Body of pancreas (tissue), 4 donors: ENCODE results near the gene PCDHB16.

Experiments
- POLR2A ChIP-seq, 3 donors: fragments of 450-650 bp; IDR thresholded peaks; one replicate each; pipeline ENCODE4 v1.6.1; 2016; ENCODE audit warnings: antibody characterized with exemption in 3 of 3, mild to moderate bottlenecking in 2 of 3
- TF ChIP-seq, protein P1 (sequence below), 7 experiments: fragments of 450-650 bp in 4 of 7; fragments of 200-600 bp in 3 of 7; sonication (generic) in 3 of 7; IDR thresholded peaks; one replicate each; pipeline ENCODE4 v1.5.1; 2016 to 2019; ENCODE audit warnings: antibody characterized with exemption in 7 of 7

GRCh38 chr5:141208478-141208877 is 26.3 kb downstream of the PCDHB16 start, which contains the start of gene PCDHB12:
- TF ChIP-seq, protein P1, sequence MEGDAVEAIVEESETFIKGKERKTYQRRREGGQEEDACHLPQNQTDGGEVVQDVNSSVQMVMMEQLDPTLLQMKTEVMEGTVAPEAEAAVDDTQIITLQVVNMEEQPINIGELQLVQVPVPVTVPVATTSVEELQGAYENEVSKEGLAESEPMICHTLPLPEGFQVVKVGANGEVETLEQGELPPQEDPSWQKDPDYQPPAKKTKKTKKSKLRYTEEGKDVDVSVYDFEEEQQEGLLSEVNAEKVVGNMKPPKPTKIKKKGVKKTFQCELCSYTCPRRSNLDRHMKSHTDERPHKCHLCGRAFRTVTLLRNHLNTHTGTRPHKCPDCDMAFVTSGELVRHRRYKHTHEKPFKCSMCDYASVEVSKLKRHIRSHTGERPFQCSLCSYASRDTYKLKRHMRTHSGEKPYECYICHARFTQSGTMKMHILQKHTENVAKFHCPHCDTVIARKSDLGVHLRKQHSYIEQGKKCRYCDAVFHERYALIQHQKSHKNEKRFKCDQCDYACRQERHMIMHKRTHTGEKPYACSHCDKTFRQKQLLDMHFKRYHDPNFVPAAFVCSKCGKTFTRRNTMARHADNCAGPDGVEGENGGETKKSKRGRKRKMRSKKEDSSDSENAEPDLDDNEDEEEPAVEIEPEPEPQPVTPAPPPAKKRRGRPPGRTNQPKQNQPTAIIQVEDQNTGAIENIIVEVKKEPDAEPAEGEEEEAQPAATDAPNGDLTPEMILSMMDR (IDR thresholded peaks at IDR 0.05) = peak in 5 of 7 experiments; percentile 7 to 38 (median 24)
- no peak for TF ChIP-seq POLR2A (IDR thresholded peaks at IDR 0.05)
